ENCODE data around the gene LSM4.
A peak's percentile ranks its signal among the peaks of the same experiment; 100 is the strongest.
"Not testable (repeated sequence)": the region's sequence is repeated elsewhere in the genome, so short reads cannot be mapped to it uniquely, and the experiment has no call there.

The LSM4 gene

GRCh38 chr19:18340190-18340989 is 17.5 kb upstream of the LSM4 start, which contains the start of gene PGPEP1:
PGPEP1 (plus strand) TSS chr19:18340598; CDS start chr19:18340682, 84 bp downstream.
- DNase-seq: peak; percentile 48 to 64

DNA sequence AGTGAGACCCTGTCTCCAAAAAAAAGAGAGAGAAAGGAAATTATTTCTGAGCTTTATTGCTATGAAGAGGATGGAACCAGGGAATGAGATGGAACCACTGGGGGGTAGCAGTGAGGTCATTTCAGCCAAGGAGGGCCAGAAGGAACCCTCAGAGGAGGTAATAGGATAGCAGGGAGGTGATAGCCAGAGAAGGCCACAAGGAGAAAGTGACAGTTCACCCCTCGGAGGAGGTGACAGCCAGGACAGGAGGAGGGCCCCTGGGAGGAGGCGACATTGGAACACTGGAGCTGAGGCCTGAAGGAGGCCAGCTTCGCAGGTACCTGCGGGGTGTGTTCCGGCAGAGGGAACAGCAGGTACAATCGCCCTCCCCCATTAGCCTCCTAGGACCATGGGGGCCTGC is 16.8 kb upstream of the LSM4 start:
- no peak for DNase-seq

- no peak for DNase-seq
Observed at GRCh38 chr19:18338541-18338940, 15.7 kb upstream of the LSM4 start.

GRCh38 chr19:18336121-18336520 is 13.2 kb upstream of the LSM4 start:
- no peak for DNase-seq

GRCh38 chr19:18333680-18334079 is 10.8 kb upstream of the LSM4 start:
- no peak for DNase-seq

DNA sequence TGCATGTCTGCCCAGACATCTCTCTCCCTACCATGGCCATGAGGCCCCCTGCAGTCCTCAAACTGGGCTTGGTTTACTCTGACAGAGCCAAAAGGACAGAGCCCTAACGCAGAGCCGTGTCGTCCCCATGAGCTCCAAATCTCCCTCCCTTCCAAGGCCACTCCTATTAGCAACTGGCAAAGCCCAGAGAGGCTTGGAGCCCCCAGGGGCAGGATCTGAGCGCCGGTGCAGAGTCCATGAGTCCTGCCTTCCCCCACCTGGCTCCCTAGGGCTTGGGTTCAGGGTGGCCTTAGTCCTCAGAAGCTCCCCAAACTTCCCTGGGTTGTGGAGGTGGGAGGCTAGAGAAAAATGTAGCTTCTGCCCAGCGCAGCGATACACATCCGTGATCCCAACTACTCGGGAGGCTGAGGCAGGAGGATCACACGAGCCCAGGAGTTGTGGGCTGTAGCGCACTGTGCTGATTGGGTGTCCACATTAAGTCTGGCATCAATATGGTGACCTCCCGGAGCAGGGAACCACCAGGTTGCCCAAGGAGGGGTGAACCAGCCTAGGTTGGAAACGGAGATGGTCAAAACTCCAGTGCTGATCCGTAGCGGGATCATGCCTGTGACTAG is 10.1 kb upstream of the LSM4 start:
- no peak for DNase-seq

DNA sequence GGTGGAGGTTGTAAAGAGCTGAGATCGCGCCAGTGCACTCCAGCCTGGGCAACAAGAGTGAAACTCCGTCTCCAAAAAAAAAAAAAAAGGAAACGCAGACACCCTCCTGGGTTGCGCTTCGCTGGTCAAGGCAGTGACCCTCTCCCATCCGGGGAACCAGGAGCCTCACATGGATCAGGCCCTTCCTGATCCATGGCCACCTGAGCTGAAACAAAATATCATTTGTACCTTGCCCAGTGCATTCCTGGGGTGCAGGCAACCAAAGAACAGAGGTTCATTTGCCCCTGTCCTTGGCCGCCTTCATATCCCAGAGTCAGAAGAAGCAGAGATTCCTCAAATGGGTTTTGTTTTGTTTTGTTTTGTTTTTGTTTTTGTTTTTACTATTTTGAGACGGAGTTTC is 8.0 kb upstream of the LSM4 start:
- DNase-seq: no peak

DNA sequence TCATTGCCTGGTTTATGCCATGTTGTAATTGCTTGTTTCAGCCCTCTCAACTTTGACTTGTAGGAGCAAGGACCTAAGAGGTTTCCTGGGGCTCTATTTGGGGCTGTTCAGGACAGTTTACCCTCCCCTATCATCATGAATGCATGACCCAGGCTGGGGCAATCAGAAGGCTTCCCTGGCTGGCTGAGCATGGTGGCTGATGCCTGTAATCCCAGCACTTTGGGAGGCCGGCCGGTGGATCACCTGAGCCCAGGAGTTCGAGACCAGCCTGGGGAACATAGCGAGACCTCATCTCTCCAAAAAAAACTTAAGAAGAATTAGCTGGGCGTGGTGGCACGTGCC is 6.1 kb upstream of the LSM4 start:
- DNase-seq: no peak

GRCh38 chr19:18328340-18329034 is 5.6 kb upstream of the LSM4 start:
- peak; percentile 90 to 93 for DNase-seq

DNA sequence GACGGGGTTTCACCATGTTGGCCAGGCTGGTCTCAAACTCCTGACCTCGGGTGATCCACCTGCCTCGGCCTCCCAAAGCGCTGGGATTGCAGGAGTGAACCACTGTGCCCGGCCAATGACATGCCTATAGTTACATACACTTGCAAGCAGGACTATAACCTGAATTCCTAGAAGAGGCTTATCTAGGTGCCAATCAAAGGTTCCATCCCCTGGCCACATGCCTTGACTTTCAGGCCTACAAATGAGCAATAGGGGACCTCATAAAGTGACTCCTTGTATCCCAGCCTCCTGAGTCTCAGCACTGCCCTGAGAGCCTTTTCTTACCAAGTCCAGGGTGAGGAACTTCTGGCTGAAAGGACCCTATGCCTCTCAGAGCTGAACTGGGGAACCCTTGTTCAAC is 3.9 kb upstream of the LSM4 start:
- DNase-seq: no peak

DNA sequence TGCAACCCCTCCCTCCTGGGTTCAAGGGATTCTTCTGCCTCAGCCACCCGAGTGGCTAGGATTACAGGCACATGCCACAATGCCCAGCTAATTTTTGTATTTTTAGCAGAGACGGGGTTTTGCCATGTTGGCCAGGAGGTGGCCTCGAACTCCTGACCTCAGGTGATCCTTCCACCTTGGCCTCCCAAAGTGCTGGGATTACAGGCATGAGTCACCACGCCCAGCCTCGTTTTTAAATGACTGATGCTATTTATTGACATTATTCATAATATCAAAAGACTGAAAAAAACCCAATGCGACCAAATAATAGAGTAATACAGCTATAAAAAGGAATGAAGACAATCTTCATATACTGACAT is 1.5 kb upstream of the LSM4 start:
- not testable (repeated sequence) for DNase-seq

DNA sequence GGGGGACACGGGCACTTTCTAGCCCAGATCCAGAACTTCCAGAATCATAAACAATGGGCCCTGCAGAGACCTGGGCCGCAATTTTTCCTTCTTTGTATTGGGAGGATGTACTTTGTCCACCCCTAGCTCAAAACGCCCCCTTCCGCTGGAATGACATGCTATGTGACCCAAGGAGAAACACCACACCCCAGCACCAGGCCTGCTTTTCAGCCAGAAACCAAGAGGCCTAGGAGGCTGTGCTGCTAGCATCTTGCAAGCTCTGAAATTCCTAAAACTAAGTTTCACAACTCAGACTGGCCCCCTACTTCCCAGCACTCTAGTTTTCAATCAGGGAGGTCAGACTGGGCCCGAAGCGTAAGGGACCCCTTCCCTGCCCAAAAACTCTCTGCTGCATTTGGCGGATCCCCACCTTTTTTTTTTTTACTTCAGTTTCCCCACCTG is 538 bp downstream of the LSM4 start:
- DNase-seq: peak; percentile 25 to 35

DNA sequence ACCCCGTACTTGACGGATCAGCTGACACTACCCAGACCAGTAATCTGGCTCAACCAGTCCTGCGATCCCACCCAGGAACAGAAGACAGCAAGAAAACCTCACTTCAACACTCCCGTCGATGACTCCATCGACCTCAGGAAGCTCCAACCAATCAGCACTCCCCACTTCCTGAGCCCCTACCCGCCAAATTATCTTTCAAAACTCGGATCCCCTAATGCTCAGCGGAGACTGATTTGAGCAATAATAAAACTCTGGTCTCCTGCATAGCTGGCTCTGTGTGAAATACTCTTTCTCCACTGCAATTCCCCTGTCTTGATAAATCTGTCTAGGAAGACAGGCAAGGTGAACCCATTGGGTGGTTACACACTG is 1.2 kb downstream of the LSM4 start:
- DNase-seq: peak in 1 of 2 donors; percentile 45

- DNase-seq: no peak
Observed at GRCh38 chr19:18320865-18321733, 1.8 kb downstream of the LSM4 start.

GRCh38 chr19:18319591-18320135 is 3.2 kb downstream of the LSM4 start:
- DNase-seq: peak in 1 of 2 donors; percentile 50

- peak; percentile 57 to 65 for DNase-seq
Observed at GRCh38 chr19:18317961-18318800, 4.7 kb downstream of the LSM4 start.

DNA sequence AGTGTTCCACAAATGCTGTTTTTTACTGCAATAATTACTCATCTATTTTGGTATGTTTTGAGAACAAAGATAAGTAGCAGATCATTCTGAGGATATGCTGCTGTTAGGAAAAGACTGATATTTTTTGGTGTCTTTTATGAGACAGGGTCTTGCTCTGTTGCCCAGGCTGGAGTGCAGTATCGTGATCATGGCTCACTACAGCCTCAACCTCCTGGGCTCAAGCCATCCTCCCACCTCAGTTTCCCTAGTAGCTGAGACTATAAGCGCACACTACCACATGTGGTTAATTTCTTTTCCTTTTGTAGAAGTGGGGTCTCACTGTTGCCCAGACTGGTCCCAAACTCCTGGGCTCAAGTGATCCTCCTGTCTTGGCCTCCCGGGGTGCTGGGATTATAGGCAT is 9.5 kb downstream of the LSM4 start:
- no peak for DNase-seq

- no peak for DNase-seq
Observed at GRCh38 chr19:18312092-18312534, 10.8 kb downstream of the LSM4 start.

GRCh38 chr19:18311502-18312091 is 11.3 kb downstream of the LSM4 start:
- no peak for DNase-seq

DNA sequence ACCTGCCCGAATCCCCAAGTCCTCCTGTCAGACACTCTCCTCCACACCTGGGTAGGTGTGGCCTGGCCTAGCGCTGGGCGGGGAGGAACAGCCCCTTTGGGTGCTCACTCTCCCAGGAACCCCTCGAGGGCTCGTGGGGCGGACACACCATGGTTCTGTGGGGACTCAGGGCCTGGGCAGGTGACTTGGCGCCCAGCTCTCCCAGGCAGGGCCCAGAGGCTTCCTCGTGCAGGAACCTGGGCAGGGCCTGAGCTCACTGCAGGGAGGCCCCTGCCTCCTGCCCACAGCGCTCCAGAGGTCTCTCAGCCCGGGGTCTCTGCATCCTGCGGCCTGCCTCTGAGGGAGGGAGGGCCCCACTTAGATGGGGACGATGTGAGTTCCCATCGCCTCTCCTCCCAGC is 11.9 kb downstream of the LSM4 start:
- DNase-seq: no peak

All from CD4-positive, alpha-beta T cell treated with Interleukin-1 beta for 1 hour (primary cell).